Subcutaneous adipose tissue (tissue), 4 donors: ENCODE data around the gene CLDN20. TPM values are rescaled to one million over a fixed set of nuclear protein-coding genes. Genes with fewer than 3 reads are reported as not detected.

ENCODE experiments used
- CTCF ChIP-seq: fragments of 450-650 bp; IDR thresholded peaks from one replicate; pipeline ENCODE4 v1.5.1; 2016; ENCODE audit warnings: low read depth, mild to moderate bottlenecking, control low read depth, antibody characterized with exemption, moderate library complexity
- total RNA-seq, 4 donors: library from RNA; depleted of rRNA; stranded (reverse); fragments of >200 nt; gene quantifications; one replicate each; pipeline ENCODE4 v1.1.0, GENCODE V29; 2016

The CLDN20 gene
- total RNA-seq, 4 donors from 2014 or later: not detected

- TF ChIP-seq CTCF: no peak
Observed at GRCh38 chr6:155306958-155307357, 43.1 kb downstream of the CLDN20 start.

GRCh38 chr6:155309150-155309549 lies 45.3 kb downstream of the CLDN20 start:
- no peak for TF ChIP-seq CTCF

- TF ChIP-seq CTCF: no peak
Observed at GRCh38 chr6:155310596-155310995, 46.8 kb downstream of the CLDN20 start.

GRCh38 chr6:155311086-155311485 lies 47.3 kb downstream of the CLDN20 start:
- no peak for TF ChIP-seq CTCF

- no peak for TF ChIP-seq CTCF
Observed at GRCh38 chr6:155311583-155311982, 47.8 kb downstream of the CLDN20 start.

- no peak for TF ChIP-seq CTCF
Observed at GRCh38 chr6:155313602-155314091, 49.8 kb downstream of the CLDN20 start.

- no peak for TF ChIP-seq CTCF
Observed at GRCh38 chr6:155314092-155314772, 50.4 kb downstream of the CLDN20 start, which contains the start of gene TFB1M. TSS of gene TFB1M (minus strand) at chr6:155314484. CDS start at chr6:155314428, 56 bp downstream.
